B cell (primary cell): ENCODE data around the gene CEMIP2. TPM values are rescaled to one million over a fixed set of nuclear protein-coding genes. Genes with fewer than 3 reads are reported as not detected.

Source experiments
- ATAC-seq: fragments of 200-7000 bp; cut with Tn5 transposase; one replicate; pipeline ENCODE4 v1.10.0; 2021; ENCODE audit warnings: low read depth, mild to moderate bottlenecking, moderate number of reproducible peaks, moderate library complexity
- CTCF ChIA-PET: fragments of 350-600 bp; sonication (Branson Sonifier 250); formaldehyde crosslinking; loops from one replicate; lab custom pipeline; 2021; ENCODE audit warnings: antibody characterized with exemption, inconsistent platforms; lab: Charles Lee
- POLR2A ChIA-PET: fragments of 350-600 bp; sonication (Branson Sonifier 250); formaldehyde crosslinking; loops from one replicate; lab custom pipeline; 2021; ENCODE audit warnings: antibody characterized with exemption; lab: Charles Lee
- DNase-seq: peaks from one replicate; pipeline ENCODE4 v3.0.0; 2013
- H2AFZ ChIP-seq: 2 replicates; pipeline ENCODE4 v1.6.1; 2012; ENCODE audit warnings: mild to moderate bottlenecking, low read depth, low read length; ENCODE audit not compliant: insufficient read depth, poor library complexity, severe bottlenecking
- H3K27ac ChIP-seq, 2 donors: 1 replicate in 1 of 2; 2 replicates in 1 of 2; pipeline ENCODE4 v1.5.1; 2012 to 2013; ENCODE audit warnings: low read length in 2 of 2, mild to moderate bottlenecking in 2 of 2, moderate library complexity in 1 of 2
- H3K27me3 ChIP-seq, 4 experiments: fragments of 200-600 bp in 1 of 4; sonication (generic) in 1 of 4; replicated peaks in 1 of 4; 1 replicate in 2 of 4; 2 replicates in 2 of 4; pipeline versions ENCODE4 v1.6.1 to v1.7.0; 2013 to 2016; ENCODE audit warnings: low read length in 3 of 4, mild to moderate bottlenecking in 2 of 4, mixed read lengths in 1 of 4, moderate library complexity in 1 of 4; ENCODE audit not compliant: insufficient read depth in 4 of 4, control insufficient read depth in 3 of 4; ENCODE audit errors: control extremely low read depth in 1 of 4
- H3K36me3 ChIP-seq, 2 experiments: replicated peaks in 1 of 2; 1 replicate in 1 of 2; 2 replicates in 1 of 2; pipeline versions ENCODE4 v1.6.1 to v1.7.1; 2013; ENCODE audit warnings: low read length in 1 of 2; ENCODE audit not compliant: insufficient read depth in 2 of 2, control insufficient read depth in 1 of 2; ENCODE audit errors: control extremely low read depth in 1 of 2, extremely low read depth in 1 of 2
- H3K4me1 ChIP-seq, 2 donors: fragments of 200-600 bp in 1 of 2; sonication (generic) in 1 of 2; 1 replicate in 1 of 2; 2 replicates in 1 of 2; pipeline versions ENCODE4 v1.5.1 to v1.6.1; 2013 to 2017; ENCODE audit warnings: low read length in 2 of 2; ENCODE audit not compliant: control insufficient read depth in 2 of 2, insufficient read depth in 2 of 2
- H3K4me2 ChIP-seq: replicated peaks from 2 replicates; pipeline ENCODE3; 2012; ENCODE audit warnings: mild to moderate bottlenecking, low read depth, low read length; ENCODE audit not compliant: poor library complexity, severe bottlenecking
- H3K4me3 ChIP-seq, 5 experiments: fragments of 200-600 bp in 1 of 5; sonication (generic) in 1 of 5; 1 replicate in 3 of 5; 2 replicates in 2 of 5; pipeline versions ENCODE4 v1.5.1 to v1.7.0; 2011 to 2016; ENCODE audit warnings: low read length in 4 of 5, mild to moderate bottlenecking in 4 of 5, low read depth in 2 of 5, control low read depth in 1 of 5, moderate library complexity in 1 of 5; ENCODE audit not compliant: insufficient read depth in 1 of 5; ENCODE audit errors: control extremely low read depth in 1 of 5, extremely low read depth in 1 of 5
- H3K79me2 ChIP-seq: fragments of 200-600 bp; sonication (generic); one replicate; pipeline ENCODE4 v1.6.0; 2016; ENCODE audit warnings: low read length; ENCODE audit not compliant: control insufficient read depth, insufficient read depth
- H3K9ac ChIP-seq: fragments of 200-600 bp; sonication (generic); 2 replicates; pipeline ENCODE4 v1.6.1; 2017; ENCODE audit warnings: mild to moderate bottlenecking, low read length, moderate library complexity
- H3K9me3 ChIP-seq, 3 donors: one replicate each; pipeline versions ENCODE4 v1.6.1 to v1.7.1; 2013; ENCODE audit warnings: low read length in 2 of 3; ENCODE audit not compliant: control insufficient read depth in 2 of 3, insufficient read depth in 1 of 3; ENCODE audit errors: control extremely low read depth in 1 of 3
- H4K20me1 ChIP-seq: 2 replicates; pipeline ENCODE4 v1.6.0; 2012; ENCODE audit warnings: mild to moderate bottlenecking, low read length; ENCODE audit not compliant: insufficient read depth, control insufficient read depth, poor library complexity, severe bottlenecking
- H3K27ac Mint-ChIP-seq: one replicate; pipeline ENCODE4 v1.8.0; 2021; ENCODE audit warnings: mixed read lengths
- H3K27me3 Mint-ChIP-seq: one replicate; pipeline ENCODE4 v1.8.0; 2021; ENCODE audit warnings: mixed read lengths
- H3K4me1 Mint-ChIP-seq: one replicate; pipeline ENCODE4 v1.8.0; 2021; ENCODE audit warnings: mixed read lengths
- H3K4me3 Mint-ChIP-seq: one replicate; pipeline ENCODE4 v1.8.0; 2021; ENCODE audit warnings: mixed read lengths
- H3K9me3 Mint-ChIP-seq: one replicate; pipeline ENCODE4 v1.8.0; 2022; ENCODE audit warnings: mixed read lengths; ENCODE audit not compliant: insufficient read depth
- CTCF ChIP-seq: fragments of 200-600 bp; IDR thresholded peaks from one replicate; pipeline ENCODE4 v1.8.0; 2022; ENCODE audit warnings: antibody characterized with exemption, mild to moderate bottlenecking
- EZH2 ChIP-seq: IDR thresholded peaks from 2 replicates; pipeline ENCODE4 v1.6.1; 2012; ENCODE audit warnings: borderline replicate concordance, low read depth, mild to moderate bottlenecking, moderate library complexity, low read length; ENCODE audit not compliant: insufficient read depth, poor library complexity, severe bottlenecking
- WGBS: methylation state at CpG from one replicate; pipeline ENCODE4 v1.1.5; 2013; ENCODE audit warnings: missing lambda C conversion rate; ENCODE audit not compliant: insufficient coverage; 5-methylcytosine and 5-hydroxymethylcytosine counted together
- intact Hi-C: fragments of 100-400 bp; cut with micrococcal nuclease; formaldehyde crosslinking; loops from one replicate; pipeline ENCODE4 v1.10.0; 2022
- polyA plus RNA-seq: library from polyadenylated mRNA; depleted of rRNA; stranded (reverse); fragments of >200 nt; gene quantifications from 2 replicates; pipeline ENCODE4 v1.2.3, GENCODE V29; 2012
- total RNA-seq, 2 donors: library from RNA; stranded (reverse); fragments of 120-200 nt in 1 of 2; gene quantifications; 1 replicate in 1 of 2; 2 replicates in 1 of 2; pipeline versions ENCODE4 v1.2.3 to v1.2.4, GENCODE V29; 2013 to 2022

Gene CEMIP2
- total and polyA plus RNA-seq, 2 donors (not counting 1 experiment from before 2014, with no cell fraction given) = 35.4 to 90.6 TPM

DNA sequence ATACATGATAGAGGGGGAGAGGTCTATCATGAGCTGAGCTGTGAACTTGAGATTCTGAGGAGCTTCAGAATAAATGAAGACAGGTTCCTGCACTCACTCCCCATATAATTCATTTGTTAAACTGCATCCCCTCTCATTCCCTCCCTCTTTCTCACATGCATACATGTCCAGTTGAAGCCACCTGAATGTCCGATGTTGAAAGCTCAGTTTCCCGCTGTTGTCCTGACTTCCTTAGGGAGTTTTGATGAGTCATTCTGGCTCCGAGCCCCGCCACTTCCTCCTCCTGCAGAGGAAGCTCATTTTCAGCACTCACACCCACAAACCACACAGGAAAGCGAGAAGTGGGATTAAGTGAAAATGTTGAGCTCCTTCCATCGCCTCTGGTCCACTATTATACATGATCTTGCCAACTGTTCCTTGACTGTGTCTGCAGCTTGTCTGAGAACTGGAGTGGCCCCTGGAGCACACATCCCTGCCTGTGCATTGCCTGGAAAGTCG, 121.2 kb downstream of the CEMIP2 start:
- no peak for TF ChIP-seq CTCF
- TF ChIP-seq EZH2 = no peak
- WGBS = 0% methylated on average over 1 of the region's 7 CpGs
- Histone ChIP-seq H3K27me3 (no peaks in the 10 kb centered on the region), H3K4me2 (peak overlapping the region; percentile 51), H3K79me2 (no peaks in the 10 kb centered on the region), H3K4me3 (no peak overlapping the region), H3K27ac (no peak overlapping the region), H3K9ac (peak overlapping the region; percentile 30), H3K36me3 (no peaks in the 10 kb centered on the region), H3K9me3 (no peaks in the 10 kb centered on the region), H2AFZ (no peak overlapping the region), H4K20me1 (no peaks in the 10 kb centered on the region), H3K4me1 (peaks cover 8 to 15% of the 10 kb centered on the region in 2 donors)
- Mint-ChIP-seq H3K4me1 (peaks cover 17% of the 10 kb centered on the region), H3K27me3 (peaks cover 10% of the 10 kb centered on the region), H3K4me3 (peak overlapping the region; percentile 46), H3K27ac (no peak overlapping the region), H3K9me3 (no peaks in the 10 kb centered on the region)
- intact Hi-C loops = no loop called here
- ChIA-PET CTCF (interaction anchor here (0.6 to 2.5 kb wide), 6 partner anchors 10 to 171 kb away, joined by 3 to 8 read pairs (median 3); no protein-coding TSS in a partner anchor), POLR2A (no interaction called here)
- DNase-seq = peak; percentile 21
- no peak for ATAC-seq

GRCh38 chr9:71646131-71646530, 122.2 kb downstream of the CEMIP2 start:
- CTCF ChIA-PET = interaction anchor here (0.9 to 1.8 kb wide), 3 partner anchors 9 to 137 kb away, joined by 3 to 4 read pairs (median 3); no protein-coding TSS in a partner anchor
- TF ChIP-seq EZH2 (no peak), CTCF (no peak)
- intact Hi-C loops = no loop called here

More at GRCh38 chr9:71646131-71646530, 122.2 kb downstream of the CEMIP2 start:
- H3K36me3 ChIP-seq = no peaks in the 10 kb centered on the region
- no peak for ATAC-seq
- no peak overlapping the region for H3K9ac ChIP-seq
- H2AFZ ChIP-seq = no peak overlapping the region
- H3K4me2 ChIP-seq = no peak overlapping the region
- no peaks in the 10 kb centered on the region for H3K79me2 ChIP-seq
- H3K4me1 ChIP-seq = peaks cover 8 to 13% of the 10 kb centered on the region in 2 donors
- no peak overlapping the region for H3K4me3 ChIP-seq
- DNase-seq = no peak
- H3K9me3 ChIP-seq = no peaks in the 10 kb centered on the region
- POLR2A ChIA-PET = interaction anchor here (0.6 kb wide), 1 partner anchor 36 kb away, joined by 4 read pairs; no protein-coding TSS in a partner anchor
- Mint-ChIP-seq H3K27me3 (peaks cover 10% of the 10 kb centered on the region), H3K9me3 (no peaks in the 10 kb centered on the region), H3K4me3 (no peak overlapping the region), H3K4me1 (peaks cover 13% of the 10 kb centered on the region), H3K27ac (no peak overlapping the region)
- no peaks in the 10 kb centered on the region for H4K20me1 ChIP-seq
- no peak overlapping the region for H3K27ac ChIP-seq
- no peaks in the 10 kb centered on the region for H3K27me3 ChIP-seq
- no CpG with 5 or more reads among the region's 1 CpG for WGBS
